SK-N-SH (cell line): ENCODE measurements around the gene RGL4. TPM values are rescaled to one million over a fixed set of nuclear protein-coding genes. Genes with fewer than 3 reads are reported as not detected.
"Not testable (repeated sequence)": the region's sequence is repeated elsewhere in the genome, so short reads cannot be mapped to it uniquely, and the experiment has no call there.

Source experiments
- CTCF ChIA-PET: fragments of 300-600, 350-600 bp; formaldehyde crosslinking; extraction: SDS; loops from one replicate; lab custom pipeline; 2021; lab: Yijun Ruan, JAX
- POLR2A ChIA-PET: fragments of 350-600 bp; sonication (Branson Sonifier 250); formaldehyde crosslinking; extraction: SDS; loops from one replicate; lab custom pipeline; 2020; ENCODE audit warnings: antibody characterized with exemption, inconsistent platforms; lab: Yijun Ruan, JAX
- DNase-seq: peaks from one replicate; pipeline ENCODE4 v3.0.0; 2012
- H2AFZ ChIP-seq: fragments of 200-600 bp; sonication (generic); 2 replicates; pipeline ENCODE4 v1.8.1; 2016; ENCODE audit warnings: antibody characterized with exemption, mild to moderate bottlenecking, low read depth
- H3F3A ChIP-seq: fragments of 200-600 bp; sonication (generic); replicated peaks from 2 replicates; pipeline ENCODE3; 2016; ENCODE audit warnings: antibody characterized with exemption, mild to moderate bottlenecking; ENCODE audit not compliant: insufficient read depth
- H3K27ac ChIP-seq, 2 experiments: fragments of 200-500 bp in 1 of 2; fragments of 200-600 bp in 1 of 2; sonication (Bioruptor generic) in 1 of 2; sonication (generic), shearing (Covaris generic) in 1 of 2; 2 replicates each; pipeline versions ENCODE4 v1.5.1 to v1.6.1; 2014 to 2016; ENCODE audit warnings: low read depth in 2 of 2, inconsistent platforms in 1 of 2, low read length in 1 of 2, mild to moderate bottlenecking in 1 of 2, mixed read lengths in 1 of 2
- H3K27me3 ChIP-seq: fragments of 200-600 bp; sonication (generic), shearing (Covaris generic); 2 replicates; pipeline ENCODE4 v1.6.1; 2016; ENCODE audit warnings: mixed run types; ENCODE audit not compliant: insufficient read depth
- H3K36me3 ChIP-seq, 2 experiments: fragments of 200-500 bp in 1 of 2; fragments of 200-600 bp in 1 of 2; sonication (Bioruptor generic) in 1 of 2; sonication (generic) in 1 of 2; replicated peaks in 1 of 2; 2 replicates each; pipeline versions ENCODE3 to v1.5.1; 2014 to 2016; ENCODE audit warnings: low read length in 1 of 2, mild to moderate bottlenecking in 1 of 2; ENCODE audit not compliant: insufficient read depth in 2 of 2, control insufficient read depth in 1 of 2
- H3K4me1 ChIP-seq, 2 experiments: fragments of 200-500 bp in 1 of 2; fragments of 200-600 bp in 1 of 2; sonication (Bioruptor generic) in 1 of 2; sonication (generic), shearing (Covaris generic) in 1 of 2; 2 replicates each; pipeline versions ENCODE4 v1.5.1 to v1.6.1; 2014 to 2016; ENCODE audit warnings: low read depth in 1 of 2, low read length in 1 of 2, mixed run types in 1 of 2; ENCODE audit not compliant: insufficient read depth in 2 of 2, control insufficient read depth in 1 of 2
- H3K4me2 ChIP-seq: fragments of 200-600 bp; sonication (generic), shearing (Covaris generic); 2 replicates; pipeline ENCODE4 v1.6.1; 2017; ENCODE audit warnings: mixed run types
- H3K4me3 ChIP-seq, 2 experiments: fragments of 200-500 bp in 1 of 2; fragments of 200-600 bp in 1 of 2; sonication (Bioruptor generic) in 1 of 2; sonication (generic), shearing (Covaris generic) in 1 of 2; 2 replicates each; pipeline versions ENCODE4 v1.5.1 to v1.8.1; 2014 to 2016; ENCODE audit warnings: low read depth in 2 of 2, inconsistent platforms in 1 of 2, low read length in 1 of 2, mild to moderate bottlenecking in 1 of 2, mixed read lengths in 1 of 2, moderate library complexity in 1 of 2
- H3K79me2 ChIP-seq: fragments of 200-600 bp; sonication (generic); 2 replicates; pipeline ENCODE4 v1.8.1; 2017; ENCODE audit warnings: mild to moderate bottlenecking; ENCODE audit not compliant: insufficient read depth
- H3K9ac ChIP-seq: fragments of 200-600 bp; sonication (generic); 2 replicates; pipeline ENCODE4 v1.6.1; 2017; ENCODE audit warnings: mixed run types
- H3K9me2 ChIP-seq: fragments of 200-600 bp; sonication (generic); 2 replicates; pipeline ENCODE4 v1.6.1; 2017; ENCODE audit warnings: mixed run types
- H3K9me3 ChIP-seq: fragments of 200-600 bp; sonication (generic); 2 replicates; pipeline ENCODE4 v1.6.1; 2017; ENCODE audit warnings: mixed run types, mild to moderate bottlenecking, moderate library complexity
- H4K20me1 ChIP-seq: fragments of 200-600 bp; sonication (generic); 2 replicates; pipeline ENCODE4 v1.6.1; 2017; ENCODE audit warnings: mild to moderate bottlenecking, mixed run types; ENCODE audit not compliant: insufficient read depth
- EZH2phosphoT487 ChIP-seq: fragments of 200-600 bp; sonication (generic); IDR thresholded peaks from 2 replicates; pipeline ENCODE4 v1.6.1; 2017; ENCODE audit warnings: low read depth, mixed run types, mild to moderate bottlenecking, antibody characterized with exemption, moderate library complexity, borderline replicate concordance
- GATA2 ChIP-seq: sonication (generic); formaldehyde crosslinking; IDR thresholded peaks from 2 replicates; pipeline ENCODE4 v1.5.0; 2020; ENCODE audit warnings: mild to moderate bottlenecking, missing genetic modification reagents
- MXI1 ChIP-seq: IDR thresholded peaks from 2 replicates; pipeline ENCODE4 v1.6.1; 2012; ENCODE audit warnings: mild to moderate bottlenecking, low read depth, low read length, improper control_type of control experiment
- NRF1 ChIP-seq: IDR thresholded peaks from 2 replicates; pipeline ENCODE4 v1.6.1; 2012; ENCODE audit warnings: low read depth, mild to moderate bottlenecking, low read length
- SIN3A ChIP-seq: IDR thresholded peaks from 2 replicates; pipeline ENCODE4 v1.6.1; 2012; ENCODE audit warnings: low read depth, mild to moderate bottlenecking, low read length, moderate library complexity, borderline replicate concordance
- TEAD4 ChIP-seq: IDR thresholded peaks from 2 replicates; pipeline ENCODE4 v1.4.0; 2012; ENCODE audit warnings: mild to moderate bottlenecking, borderline replicate concordance; ENCODE audit not compliant: insufficient read depth
- WGBS: methylation state at CpG from one replicate; pipeline ENCODE4 v1.1.6; 2017; ENCODE audit warnings: low lambda C conversion rate; 5-methylcytosine and 5-hydroxymethylcytosine counted together
- polyA plus RNA-seq, 3 experiments: library from polyadenylated mRNA; depleted of rRNA; stranded (reverse); fragments of >200 nt; gene quantifications; 2 replicates each; pipeline ENCODE4 v1.2.3, GENCODE V29; 2012
- TF ChIP-seq, protein P1 (sequence below): fragments of 150-350 bp; IDR thresholded peaks from 2 replicates; pipeline ENCODE4 v1.6.1; 2017; ENCODE audit warnings: antibody characterized with exemption, low read length, low read depth, borderline replicate concordance

The RGL4 gene
- polyA plus RNA-seq, 1 of the 3 experiments (the other 2 are of a cell fraction), result not detected

DNA sequence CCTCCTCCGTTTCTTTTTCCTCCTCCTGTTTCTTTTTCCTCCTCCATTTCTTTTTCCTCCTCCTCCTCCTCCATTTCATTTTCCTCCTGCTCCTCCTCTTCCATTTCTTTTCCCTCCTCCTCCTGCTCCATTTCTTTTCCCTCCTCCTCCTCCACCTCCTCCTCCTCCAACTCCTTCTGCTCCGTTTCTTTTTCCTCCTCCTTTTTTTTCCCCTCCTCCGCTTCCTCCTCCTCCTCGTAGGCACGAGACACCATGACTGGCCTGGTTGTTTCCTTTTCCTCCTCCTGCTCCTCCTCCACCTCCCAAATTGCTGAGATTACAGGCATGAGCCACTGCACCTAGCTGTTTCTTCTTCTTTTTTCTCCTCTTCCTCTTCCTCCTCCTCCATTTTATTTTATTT is 33.1 kb upstream of the RGL4 start:
- Histone ChIP-seq H4K20me1 (no peaks in the 10 kb centered on the region), H3K9me2 (no peaks in the 10 kb centered on the region), H3K4me3 (no peak overlapping the region), H3K4me2 (no peak overlapping the region), H3K4me1 (no peaks in the 10 kb centered on the region), H3F3A (no peaks in the 10 kb centered on the region), H3K9me3 (no peaks in the 10 kb centered on the region), H3K79me2 (no peaks in the 10 kb centered on the region), H3K36me3 (no peaks in the 10 kb centered on the region), H2AFZ (no peak overlapping the region), H3K9ac (no peak overlapping the region), H3K27ac (no peak overlapping the region), H3K27me3 (no peaks in the 10 kb centered on the region)
- CTCF ChIA-PET, result no interaction called here
- POLR2A ChIA-PET, result no interaction called here
- no peak for DNase-seq
- WGBS, result 87% methylated on average over 5 of the region's 5 CpGs
- TF ChIP-seq TEAD4 (no peak), SIN3A (no peak), MXI1 (no peak)
- TF ChIP-seq, all 33 proteins: peak for 0

DNA sequence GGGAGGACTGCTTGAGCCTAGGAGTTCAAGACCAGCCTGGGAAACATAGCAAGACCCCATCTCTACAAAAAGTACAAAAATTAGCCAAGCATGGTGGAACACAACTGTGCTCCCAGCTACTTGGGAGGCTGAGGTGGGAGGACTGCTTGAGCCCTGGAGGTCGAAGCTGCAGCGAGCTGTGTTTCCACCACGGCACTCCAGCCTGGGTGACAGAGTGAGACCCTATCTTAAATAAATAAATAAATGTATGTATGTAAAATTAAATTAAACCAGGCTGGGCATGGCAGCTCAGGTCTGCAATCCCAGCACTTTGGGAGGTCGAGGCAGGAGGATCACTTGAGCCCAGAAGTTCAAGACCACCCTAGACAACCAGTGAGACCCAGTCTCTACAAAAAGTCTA is 30.4 kb upstream of the RGL4 start:
- POLR2A ChIA-PET, H3K27me3 ChIP-seq, H3K27ac ChIP-seq, H2AFZ ChIP-seq, H3K4me2 ChIP-seq, DNase-seq, H3K9me2 ChIP-seq, H3K36me3 ChIP-seq, H3K4me3 ChIP-seq, H3K9me3 ChIP-seq, H4K20me1 ChIP-seq, H3K79me2 ChIP-seq, H3K9ac ChIP-seq, H3F3A ChIP-seq, H3K4me1 ChIP-seq: not testable (repeated sequence)
- WGBS, result 93% methylated on average over 4 of the region's 4 CpGs
- CTCF ChIA-PET, result interaction anchor here (1.4 kb wide), 1 partner anchor 189 kb away, joined by 4 read pairs; no protein-coding TSS in a partner anchor

DNA sequence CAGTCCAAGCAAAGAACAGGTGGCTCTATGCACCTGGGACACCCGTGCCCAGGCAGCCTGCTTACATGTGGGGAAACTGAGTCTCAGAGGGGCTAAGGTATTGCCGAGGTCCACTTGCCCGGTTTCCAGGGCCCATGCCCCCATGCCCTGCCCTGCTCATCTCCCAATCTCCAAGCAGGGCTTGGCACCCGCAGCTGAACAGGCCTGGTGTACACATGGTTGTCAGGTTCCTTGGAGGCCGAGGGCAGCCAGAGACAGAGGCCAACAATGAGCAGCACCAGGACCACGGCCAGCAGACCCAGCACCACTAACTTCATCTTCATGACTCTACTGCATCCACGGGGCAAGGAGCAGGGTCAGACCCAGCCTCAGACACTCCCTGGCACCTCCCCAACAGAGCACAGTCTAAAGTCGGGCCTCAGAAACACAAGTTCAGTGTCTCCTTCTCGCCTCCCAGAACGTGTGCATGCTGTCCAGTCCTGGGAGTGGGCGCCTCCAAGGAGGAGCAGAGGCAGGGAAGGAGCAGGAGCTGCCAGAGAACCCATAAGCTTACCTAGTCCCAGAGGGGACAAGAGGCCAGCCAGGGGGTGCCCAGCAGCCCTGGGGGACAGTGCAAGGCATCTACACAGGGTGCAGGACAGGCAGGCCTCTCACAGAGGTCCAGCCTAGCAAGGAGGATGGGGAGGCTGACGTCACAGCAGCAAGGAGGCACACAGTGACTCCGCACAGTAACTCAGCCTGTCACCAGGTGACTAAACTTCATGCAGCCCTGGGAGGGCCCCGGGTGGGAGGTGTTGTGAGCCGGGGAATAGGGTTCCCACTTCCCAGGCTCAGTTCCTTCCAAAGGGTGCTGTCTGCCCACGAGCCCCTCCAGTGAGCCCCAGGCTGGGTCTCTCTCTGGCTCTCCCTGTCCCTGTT is 20.2 kb upstream of the RGL4 start:
- no peaks in the 10 kb centered on the region for H4K20me1 ChIP-seq
- no peaks in the 10 kb centered on the region for H3K27me3 ChIP-seq
- ChIA-PET POLR2A (interaction anchor here (0.6 kb wide), 1 partner anchor 1562 kb away, joined by 3 read pairs; no protein-coding TSS in a partner anchor), CTCF (no interaction called here)
- no peak for DNase-seq
- no peaks in the 10 kb centered on the region for H3K79me2 ChIP-seq
- no peak overlapping the region for H3K4me2 ChIP-seq
- no peaks in the 10 kb centered on the region; a peak in 1 of 4 replicates for H3K4me1 ChIP-seq
- H3K9me2 ChIP-seq, result no peaks in the 10 kb centered on the region
- no peaks in the 10 kb centered on the region for H3F3A ChIP-seq
- TF ChIP-seq EZH2phosphoT487 (no peak), GATA2 (no peak), NRF1 (no peak)
- TF ChIP-seq, protein P1, sequence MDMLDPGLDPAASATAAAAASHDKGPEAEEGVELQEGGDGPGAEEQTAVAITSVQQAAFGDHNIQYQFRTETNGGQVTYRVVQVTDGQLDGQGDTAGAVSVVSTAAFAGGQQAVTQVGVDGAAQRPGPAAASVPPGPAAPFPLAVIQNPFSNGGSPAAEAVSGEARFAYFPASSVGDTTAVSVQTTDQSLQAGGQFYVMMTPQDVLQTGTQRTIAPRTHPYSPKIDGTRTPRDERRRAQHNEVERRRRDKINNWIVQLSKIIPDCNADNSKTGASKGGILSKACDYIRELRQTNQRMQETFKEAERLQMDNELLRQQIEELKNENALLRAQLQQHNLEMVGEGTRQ, result no peak
- no peak overlapping the region for H3K4me3 ChIP-seq
- H2AFZ ChIP-seq, result no peak overlapping the region
- no peaks in the 10 kb centered on the region for H3K36me3 ChIP-seq
- H3K9ac ChIP-seq, result no peak overlapping the region
- no peak overlapping the region for H3K27ac ChIP-seq
- H3K9me3 ChIP-seq, result no peaks in the 10 kb centered on the region
- WGBS, result 79% methylated on average over 7 of the region's 16 CpGs

DNA sequence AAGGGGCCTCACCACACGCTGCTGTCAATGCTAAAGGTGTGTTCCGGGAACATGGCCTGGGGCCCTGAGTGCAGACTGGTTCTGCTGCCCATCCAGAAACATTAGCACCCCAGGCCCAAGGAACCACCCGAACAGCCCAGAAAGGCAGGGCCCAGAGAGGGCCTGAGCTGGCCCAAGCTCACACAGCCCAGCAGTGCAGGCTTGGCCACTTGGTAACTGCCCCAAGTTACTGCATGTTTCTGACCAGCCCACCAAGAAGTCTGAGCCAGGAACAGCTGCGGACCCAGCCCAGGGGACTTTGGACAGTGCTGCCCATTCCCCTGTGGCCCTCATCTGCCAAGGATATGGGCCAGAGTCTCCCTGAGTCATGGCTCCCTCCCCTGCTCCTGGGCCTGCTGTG is 19.4 kb upstream of the RGL4 start:
- DNase-seq, H2AFZ ChIP-seq, H3K9me2 ChIP-seq, H4K20me1 ChIP-seq, H3K4me1 ChIP-seq, CTCF ChIA-PET, H3K4me3 ChIP-seq, H3K4me2 ChIP-seq, H3F3A ChIP-seq, H3K9ac ChIP-seq, H3K27me3 ChIP-seq, H3K36me3 ChIP-seq, H3K9me3 ChIP-seq, H3K79me2 ChIP-seq, H3K27ac ChIP-seq, POLR2A ChIA-PET: not testable (repeated sequence)
- WGBS, result no CpG with 5 or more reads among the region's 4 CpGs

DNA sequence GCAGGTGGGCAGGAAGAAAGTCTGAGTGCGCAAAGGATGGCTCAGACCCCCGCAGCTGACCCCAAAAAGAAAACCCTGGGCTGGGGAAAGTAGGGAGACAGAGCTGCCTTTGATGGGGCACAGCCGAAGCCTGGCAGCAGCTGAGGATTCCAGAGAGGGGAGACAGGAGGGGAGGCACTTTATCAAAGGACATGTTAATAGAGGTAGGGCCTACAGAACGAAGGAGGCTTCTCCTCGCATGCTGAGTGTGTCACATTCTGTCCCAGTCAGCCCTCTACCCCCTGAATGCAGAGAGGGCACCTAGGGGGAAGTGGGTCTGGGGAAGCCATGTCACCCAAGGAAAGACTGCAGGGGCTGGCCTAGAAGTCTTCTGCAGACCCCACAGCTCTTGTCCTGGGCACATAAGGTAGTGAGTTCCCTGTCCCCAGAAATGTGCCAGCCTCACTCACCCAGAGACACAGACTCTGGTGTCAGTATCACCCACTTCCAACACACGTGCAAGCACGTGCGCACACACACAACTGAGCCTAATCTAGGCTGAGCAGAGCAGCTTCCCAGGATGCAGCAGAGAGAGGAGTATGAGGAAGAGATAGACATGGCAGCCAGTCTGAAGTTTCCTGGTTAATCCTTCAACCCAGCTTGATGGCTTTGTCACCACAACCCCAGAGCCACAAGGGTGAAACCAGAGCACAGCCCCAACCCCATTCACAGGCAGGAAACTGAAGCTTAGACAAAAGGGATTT is 18.3 kb upstream of the RGL4 start:
- H3K79me2 ChIP-seq, H3K9me3 ChIP-seq, H3F3A ChIP-seq, DNase-seq, H3K4me1 ChIP-seq, CTCF ChIA-PET, H3K36me3 ChIP-seq, H3K9ac ChIP-seq, POLR2A ChIA-PET, H2AFZ ChIP-seq, H4K20me1 ChIP-seq, H3K9me2 ChIP-seq, H3K4me3 ChIP-seq, H3K27me3 ChIP-seq, H3K4me2 ChIP-seq, H3K27ac ChIP-seq: not testable (repeated sequence)
- WGBS, result 99% methylated on average over 8 of the region's 8 CpGs
